ENCODE results near the gene CROT. TPM values are rescaled to one million over a fixed set of nuclear protein-coding genes. Genes with fewer than 3 reads are reported as not detected.

The CROT gene
- total and polyA plus RNA-seq, 11 donors = 5.7 to 10.2 (median 8.4) TPM

DNA sequence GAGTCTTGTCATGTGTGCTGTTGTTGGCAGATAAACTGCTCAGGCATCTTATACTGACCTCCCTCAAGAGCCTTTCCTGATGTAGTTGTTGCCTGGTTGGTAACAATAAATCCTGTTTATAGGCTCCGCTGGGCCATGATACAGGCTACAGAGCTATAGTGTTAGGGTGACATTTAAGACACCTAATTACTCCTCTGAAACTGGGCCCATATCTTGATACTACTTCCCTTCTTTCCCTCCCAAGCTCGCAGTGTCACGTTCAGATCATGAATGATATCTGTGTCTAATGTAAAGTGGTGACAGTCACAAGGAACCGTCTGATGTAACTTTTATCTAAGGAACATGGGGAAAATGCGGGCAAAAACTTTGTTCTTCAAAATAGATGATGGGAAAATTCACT lies 35.4 kb downstream of the CROT start:
- ATAC-seq = no peak
- intact Hi-C loops (cut with DNase I) = no loop called here
- WGBS, 4 donors = 80 to 85% (median 81%) methylated on average over 5 of the region's 5 CpGs
- peaks cover 0 to 79% (median 18%) of the 10 kb centered on the region in 9 donors for H3K36me3 ChIP-seq
- H3K4me1 ChIP-seq = no peaks in the 10 kb centered on the region
- H3K9me3 ChIP-seq = peaks cover 0 to 6% (median 0%) of the 10 kb centered on the region in 12 donors
- TF ChIP-seq, protein P1, sequence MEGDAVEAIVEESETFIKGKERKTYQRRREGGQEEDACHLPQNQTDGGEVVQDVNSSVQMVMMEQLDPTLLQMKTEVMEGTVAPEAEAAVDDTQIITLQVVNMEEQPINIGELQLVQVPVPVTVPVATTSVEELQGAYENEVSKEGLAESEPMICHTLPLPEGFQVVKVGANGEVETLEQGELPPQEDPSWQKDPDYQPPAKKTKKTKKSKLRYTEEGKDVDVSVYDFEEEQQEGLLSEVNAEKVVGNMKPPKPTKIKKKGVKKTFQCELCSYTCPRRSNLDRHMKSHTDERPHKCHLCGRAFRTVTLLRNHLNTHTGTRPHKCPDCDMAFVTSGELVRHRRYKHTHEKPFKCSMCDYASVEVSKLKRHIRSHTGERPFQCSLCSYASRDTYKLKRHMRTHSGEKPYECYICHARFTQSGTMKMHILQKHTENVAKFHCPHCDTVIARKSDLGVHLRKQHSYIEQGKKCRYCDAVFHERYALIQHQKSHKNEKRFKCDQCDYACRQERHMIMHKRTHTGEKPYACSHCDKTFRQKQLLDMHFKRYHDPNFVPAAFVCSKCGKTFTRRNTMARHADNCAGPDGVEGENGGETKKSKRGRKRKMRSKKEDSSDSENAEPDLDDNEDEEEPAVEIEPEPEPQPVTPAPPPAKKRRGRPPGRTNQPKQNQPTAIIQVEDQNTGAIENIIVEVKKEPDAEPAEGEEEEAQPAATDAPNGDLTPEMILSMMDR (IDR thresholded peaks at IDR 0.05) = no peak
- no peak for TF ChIP-seq POLR2A (IDR thresholded peaks at IDR 0.05)
- no peaks in the 10 kb centered on the region for H3K27me3 ChIP-seq
- H3K4me3 ChIP-seq = no peak overlapping the region
- no peak for DNase-seq
- H3K27ac ChIP-seq = no peak overlapping the region

DNA sequence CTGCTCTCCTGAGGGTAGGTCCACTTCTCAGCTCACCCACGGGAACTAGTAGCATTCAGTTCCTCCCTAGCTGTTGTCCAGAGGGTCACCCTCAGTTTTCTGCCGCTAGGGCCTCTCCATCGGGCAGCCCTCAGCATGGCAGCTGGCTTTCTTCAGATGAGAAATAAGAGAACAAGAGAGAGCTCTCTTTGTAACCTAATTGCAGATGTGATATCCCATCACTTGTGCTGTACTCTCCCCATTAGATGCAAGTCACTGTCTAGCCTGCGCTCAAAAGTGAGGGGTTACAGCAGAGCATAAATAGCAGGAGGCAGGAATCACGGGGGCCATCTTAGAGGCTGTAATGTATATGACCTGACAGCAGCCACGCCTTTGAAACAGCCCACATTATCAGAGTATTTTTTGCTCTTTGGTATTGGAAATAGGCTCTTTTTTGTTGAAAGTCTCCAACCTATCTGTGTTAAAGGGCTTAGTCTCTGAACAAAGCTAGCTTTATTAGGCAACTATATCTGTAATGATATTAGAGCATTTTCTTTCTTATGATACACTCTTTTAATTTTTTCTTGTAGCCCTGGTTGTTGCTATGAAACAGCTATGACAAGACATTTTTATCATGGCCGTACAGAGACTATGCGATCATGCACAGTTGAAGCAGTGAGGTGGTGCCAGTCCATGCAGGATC lies 45.7 kb downstream of the CROT start:
- no peak overlapping the region for H3K27ac ChIP-seq
- DNase-seq = no peak
- no peak for TF ChIP-seq POLR2A (IDR thresholded peaks at IDR 0.05)
- TF ChIP-seq, protein P1 (IDR thresholded peaks at IDR 0.05) = no peak
- H3K36me3 ChIP-seq = peaks cover 0 to 73% (median 30%) of the 10 kb centered on the region in 9 donors
- intact Hi-C loops (cut with DNase I) = no loop called here
- H3K9me3 ChIP-seq = no peaks in the 10 kb centered on the region
- ATAC-seq = no peak
- no peaks in the 10 kb centered on the region for H3K4me1 ChIP-seq
- WGBS, 4 donors = 88 to 92% (median 91%) methylated on average over 8 of the region's 8 CpGs
- no peaks in the 10 kb centered on the region for H3K27me3 ChIP-seq
- no peak overlapping the region for H3K4me3 ChIP-seq

DNA sequence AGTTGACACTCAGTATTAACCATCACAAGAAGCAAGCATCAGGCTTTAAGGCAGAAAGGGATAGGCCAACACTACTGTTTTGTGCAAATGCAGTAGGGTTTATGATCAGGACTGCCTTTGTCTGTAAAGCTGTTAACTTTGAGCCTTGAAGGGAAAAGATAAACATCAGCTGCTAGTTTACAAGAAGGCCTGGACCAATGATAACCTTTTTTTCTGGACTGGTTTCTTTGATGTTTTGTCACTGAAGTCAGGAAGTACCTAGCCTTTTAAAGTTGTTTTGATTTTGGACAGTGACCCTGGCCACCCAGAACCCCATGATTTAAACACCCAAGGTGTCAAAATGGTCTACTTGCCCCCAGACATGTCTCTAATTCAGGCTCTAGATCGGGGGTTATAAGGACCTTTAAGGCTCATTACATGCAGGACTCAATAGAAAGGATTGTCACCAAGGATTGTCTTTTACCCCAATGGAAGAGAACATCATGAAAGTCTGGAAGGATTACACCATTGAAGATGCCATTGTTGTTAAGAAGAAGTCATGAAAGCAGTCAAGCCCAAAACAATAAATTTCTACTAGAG lies 50.1 kb downstream of the CROT start:
- Histone ChIP-seq H3K4me3 (no peak overlapping the region), H3K27me3 (no peaks in the 10 kb centered on the region), H3K4me1 (no peaks in the 10 kb centered on the region), H3K27ac (no peak overlapping the region), H3K9me3 (no peaks in the 10 kb centered on the region), H3K36me3 (peaks cover 0 to 78% (median 33%) of the 10 kb centered on the region in 9 donors)
- DNase-seq = no peak
- intact Hi-C loops (cut with DNase I) = no loop called here
- ATAC-seq = no peak
- TF ChIP-seq POLR2A (IDR thresholded peaks at IDR 0.05) = no peak
- TF ChIP-seq, protein P1 (IDR thresholded peaks at IDR 0.05) = no peak
- WGBS, 4 donors = 88 to 100% (median 96%) methylated on average over 1 of the region's 1 CpG

DNA sequence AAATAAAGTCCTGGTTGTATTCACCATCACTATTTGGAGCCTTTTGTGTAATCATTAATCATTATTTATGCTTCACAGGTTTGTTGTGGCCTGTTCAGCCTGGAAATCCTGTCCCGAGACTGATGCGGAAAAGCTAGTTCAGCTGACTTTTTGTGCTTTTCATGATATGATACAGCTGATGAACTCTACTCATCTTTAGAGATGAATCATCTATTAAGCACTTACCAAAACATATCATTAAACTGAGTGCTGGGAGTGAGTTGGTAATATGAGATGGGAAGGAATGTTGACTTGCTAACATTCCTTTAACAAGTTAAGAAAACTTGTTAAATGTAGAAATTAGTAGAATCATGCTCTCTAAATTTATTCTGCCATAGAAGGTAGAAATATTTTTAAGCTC lies 53.0 kb downstream of the CROT start:
- no peak for TF ChIP-seq POLR2A (IDR thresholded peaks at IDR 0.05)
- TF ChIP-seq, protein P1 (IDR thresholded peaks at IDR 0.05) = no peak
- H3K36me3 ChIP-seq = peaks cover 0 to 78% (median 22%) of the 10 kb centered on the region in 9 donors
- H3K27me3 ChIP-seq = no peaks in the 10 kb centered on the region
- DNase-seq = no peak
- no peak for ATAC-seq
- H3K9me3 ChIP-seq = no peaks in the 10 kb centered on the region
- intact Hi-C loops (cut with DNase I) = no loop called here
- H3K4me1 ChIP-seq = no peaks in the 10 kb centered on the region
- no peak overlapping the region for H3K27ac ChIP-seq
- WGBS, 4 donors = 92 to 97% (median 95%) methylated on average over 2 of the region's 2 CpGs
- no peak overlapping the region for H3K4me3 ChIP-seq
